Neural progenitor cell (in vitro differentiated cells): ENCODE measurements around the gene WWC1. TPM values are rescaled to one million over a fixed set of nuclear protein-coding genes. Genes with fewer than 3 reads are reported as not detected.
A peak's percentile ranks its signal among the peaks of the same experiment; 100 is the strongest.

Source experiments
- DNase-seq: peaks from one replicate; pipeline ENCODE4 v3.0.0-alpha.2; 2016; ENCODE audit warnings: low spot score
- H2AFZ ChIP-seq: fragments of 200-600 bp; sonication (generic); replicated peaks from 2 replicates; pipeline ENCODE4 v1.6.1; 2016; ENCODE audit warnings: antibody characterized with exemption
- H3F3A ChIP-seq: fragments of 200-600 bp; sonication (generic); 2 replicates; pipeline ENCODE4 v1.6.1; 2016; ENCODE audit warnings: antibody characterized with exemption, low read depth
- H3K27ac ChIP-seq: fragments of 200-600 bp; sonication (generic); 2 replicates; pipeline ENCODE4 v1.5.1; 2016; ENCODE audit warnings: mild to moderate bottlenecking
- H3K27me3 ChIP-seq: fragments of 200-600 bp; sonication (generic); 2 replicates; pipeline ENCODE4 v1.6.1; 2016; ENCODE audit warnings: mild to moderate bottlenecking, moderate library complexity
- H3K36me3 ChIP-seq: fragments of 200-600 bp; sonication (generic); 2 replicates; pipeline ENCODE4 v1.5.1; 2016
- H3K4me1 ChIP-seq: fragments of 200-600 bp; sonication (generic); 2 replicates; pipeline ENCODE4 v1.6.1; 2016; ENCODE audit warnings: mixed run types
- H3K4me2 ChIP-seq: fragments of 200-600 bp; sonication (generic); 2 replicates; pipeline ENCODE4 v1.6.1; 2016
- H3K4me3 ChIP-seq: fragments of 200-600 bp; sonication (generic); 2 replicates; pipeline ENCODE4 v1.5.1; 2016
- H3K79me2 ChIP-seq: fragments of 200-600 bp; sonication (generic); 2 replicates; pipeline ENCODE4 v1.6.1; 2016; ENCODE audit warnings: low read depth
- H3K9ac ChIP-seq: fragments of 200-600 bp; sonication (generic); 2 replicates; pipeline ENCODE4 v1.6.1; 2016
- H3K9me3 ChIP-seq: fragments of 200-600 bp; sonication (generic); 2 replicates; pipeline ENCODE4 v1.5.1; 2016; ENCODE audit warnings: low read depth
- H4K20me1 ChIP-seq: fragments of 200-600 bp; sonication (generic); 2 replicates; pipeline ENCODE4 v1.6.1; 2016; ENCODE audit warnings: low read depth
- H3K27ac Mint-ChIP-seq: 3 replicates; pipeline ENCODE4 v1.8.0; 2021; ENCODE audit warnings: mixed read lengths
- H3K27me3 Mint-ChIP-seq: 2 replicates; pipeline ENCODE4 v1.8.0; 2022; ENCODE audit warnings: low read depth, mild to moderate bottlenecking, inconsistent platforms, moderate library complexity, mixed read lengths; ENCODE audit not compliant: insufficient read depth
- H3K36me3 Mint-ChIP-seq: 3 replicates; pipeline ENCODE4 v1.8.0; 2021; ENCODE audit warnings: mixed read lengths
- H3K4me1 Mint-ChIP-seq: 3 replicates; pipeline ENCODE4 v1.8.0; 2021; ENCODE audit warnings: mixed read lengths
- H3K4me3 Mint-ChIP-seq: 3 replicates; pipeline ENCODE4 v1.8.0; 2021; ENCODE audit warnings: mild to moderate bottlenecking, moderate library complexity, mixed read lengths
- H3K9me3 Mint-ChIP-seq: 3 replicates; pipeline ENCODE4 v1.8.0; 2020; ENCODE audit warnings: mixed read lengths
- CTCF ChIP-seq: fragments of 200-600 bp; sonication (generic); IDR thresholded peaks from 2 replicates; pipeline ENCODE4 v1.5.1; 2017; ENCODE audit warnings: antibody characterized with exemption, mild to moderate bottlenecking
- EZH2 ChIP-seq: fragments of 200-600 bp; sonication (generic); IDR thresholded peaks from 2 replicates; pipeline ENCODE4 v1.6.1; 2017; ENCODE audit warnings: antibody characterized with exemption, mild to moderate bottlenecking, moderate library complexity
- EZH2phosphoT487 ChIP-seq: fragments of 200-600 bp; sonication (generic); IDR thresholded peaks from 2 replicates; pipeline ENCODE4 v1.6.1; 2017; ENCODE audit warnings: antibody characterized with exemption
- total RNA-seq: library from RNA; depleted of rRNA; stranded (reverse); fragments of >200 nt; gene quantifications from 2 replicates; pipeline ENCODE4 v1.2.3, GENCODE V29; 2015; ENCODE audit warnings: low replicate concordance

The WWC1 gene
- total RNA-seq, 1 donor from 2014 or later: 6.7 TPM

GRCh38 chr5:168472329-168472728, 180.9 kb downstream of the WWC1 start:
- Histone ChIP-seq H3K4me2 (no peak overlapping the region), H2AFZ (no peak overlapping the region), H3K27ac (no peak overlapping the region), H3K79me2 (no peaks in the 10 kb centered on the region), H3K4me3 (no peak overlapping the region), H3K27me3 (no peaks in the 10 kb centered on the region), H3F3A (no peaks in the 10 kb centered on the region), H4K20me1 (no peaks in the 10 kb centered on the region), H3K36me3 (no peaks in the 10 kb centered on the region), H3K4me1 (no peaks in the 10 kb centered on the region), H3K9ac (no peak overlapping the region), H3K9me3 (no peaks in the 10 kb centered on the region)
- DNase-seq: no peak
- peaks cover 2% of the 10 kb centered on the region for H3K27me3 Mint-ChIP-seq
- H3K27ac Mint-ChIP-seq: no peak overlapping the region
- no peaks in the 10 kb centered on the region for H3K36me3 Mint-ChIP-seq
- H3K4me1 Mint-ChIP-seq: peaks cover 3% of the 10 kb centered on the region
- H3K4me3 Mint-ChIP-seq: no peak overlapping the region
- no peaks in the 10 kb centered on the region for H3K9me3 Mint-ChIP-seq
- TF ChIP-seq EZH2phosphoT487 (no peak), CTCF (no peak), EZH2 (no peak)

GRCh38 chr5:168474319-168474718, 182.9 kb downstream of the WWC1 start:
- Histone ChIP-seq H3K9ac (no peak overlapping the region), H3K4me2 (no peak overlapping the region), H3F3A (no peaks in the 10 kb centered on the region), H3K4me3 (no peak overlapping the region), H3K36me3 (no peaks in the 10 kb centered on the region), H3K4me1 (no peaks in the 10 kb centered on the region), H2AFZ (no peak overlapping the region), H3K27me3 (no peaks in the 10 kb centered on the region), H4K20me1 (no peaks in the 10 kb centered on the region), H3K79me2 (no peaks in the 10 kb centered on the region), H3K27ac (no peak overlapping the region), H3K9me3 (no peaks in the 10 kb centered on the region)
- TF ChIP-seq CTCF (no peak), EZH2 (no peak), EZH2phosphoT487 (no peak)
- no peak overlapping the region for H3K4me3 Mint-ChIP-seq
- no peak overlapping the region for H3K27ac Mint-ChIP-seq
- no peaks in the 10 kb centered on the region for H3K9me3 Mint-ChIP-seq
- H3K4me1 Mint-ChIP-seq: peaks cover 3% of the 10 kb centered on the region
- peaks cover 2% of the 10 kb centered on the region for H3K27me3 Mint-ChIP-seq
- no peaks in the 10 kb centered on the region for H3K36me3 Mint-ChIP-seq
- DNase-seq: no peak

GRCh38 chr5:168477060-168477459, 185.6 kb downstream of the WWC1 start:
- no peaks in the 10 kb centered on the region for H3K27me3 ChIP-seq
- no peak overlapping the region for H3K27ac ChIP-seq
- no peak for DNase-seq
- H2AFZ ChIP-seq: no peak overlapping the region
- Mint-ChIP-seq H3K27me3 (no peaks in the 10 kb centered on the region), H3K9me3 (no peaks in the 10 kb centered on the region), H3K4me1 (no peaks in the 10 kb centered on the region), H3K4me3 (no peak overlapping the region), H3K27ac (peak overlapping the region; percentile 47), H3K36me3 (no peaks in the 10 kb centered on the region)
- no peaks in the 10 kb centered on the region for H3K79me2 ChIP-seq
- no peak overlapping the region for H3K9ac ChIP-seq
- H3K36me3 ChIP-seq: no peaks in the 10 kb centered on the region
- H4K20me1 ChIP-seq: no peaks in the 10 kb centered on the region
- H3K9me3 ChIP-seq: no peaks in the 10 kb centered on the region
- no peak for TF ChIP-seq EZH2
- TF ChIP-seq EZH2phosphoT487: no peak
- TF ChIP-seq CTCF: no peak
- H3K4me3 ChIP-seq: no peak overlapping the region
- no peaks in the 10 kb centered on the region for H3F3A ChIP-seq
- no peak overlapping the region for H3K4me2 ChIP-seq
- no peaks in the 10 kb centered on the region for H3K4me1 ChIP-seq

- no peaks in the 10 kb centered on the region for H3K9me3 Mint-ChIP-seq
- Histone ChIP-seq H3K9me3 (no peaks in the 10 kb centered on the region), H3K27me3 (no peaks in the 10 kb centered on the region), H3K4me2 (no peak overlapping the region), H3K4me3 (no peak overlapping the region), H3F3A (no peaks in the 10 kb centered on the region), H3K36me3 (no peaks in the 10 kb centered on the region), H3K27ac (no peak overlapping the region), H2AFZ (no peak overlapping the region), H3K79me2 (no peaks in the 10 kb centered on the region), H4K20me1 (no peaks in the 10 kb centered on the region), H3K9ac (no peak overlapping the region), H3K4me1 (no peaks in the 10 kb centered on the region)
- no peaks in the 10 kb centered on the region for H3K27me3 Mint-ChIP-seq
- H3K4me3 Mint-ChIP-seq: no peak overlapping the region
- DNase-seq: no peak
- no peaks in the 10 kb centered on the region for H3K4me1 Mint-ChIP-seq
- H3K36me3 Mint-ChIP-seq: no peaks in the 10 kb centered on the region
- TF ChIP-seq EZH2phosphoT487 (no peak), EZH2 (no peak), CTCF (no peak)
- no peak overlapping the region for H3K27ac Mint-ChIP-seq
These were observed 187.7 kb downstream of the WWC1 start for GRCh38 chr5:168479166-168479565.
